Activated CD8-positive, alpha-beta memory T cell treated with anti-CD3 and anti-CD28 coated beads for 24 hours (primary cell): ENCODE results near the gene COLEC11.
A peak's percentile ranks its signal among the peaks of the same experiment; 100 is the strongest.

ENCODE experiments used
- DNase-seq: peaks from one replicate; pipeline ENCODE4 v3.0.0-alpha.2; 2020

The COLEC11 gene

GRCh38 chr2:3639653-3640052 lies 44.7 kb downstream of the COLEC11 start:
- DNase-seq: no peak

GRCh38 chr2:3641181-3641580 lies 46.3 kb downstream of the COLEC11 start:
- no peak for DNase-seq

- DNase-seq: no peak
Measured at GRCh38 chr2:3641841-3642421, 47.0 kb downstream of the COLEC11 start.

- DNase-seq: peak; percentile 15
Measured at GRCh38 chr2:3642521-3643215, 47.8 kb downstream of the COLEC11 start.

GRCh38 chr2:3643371-3644245 lies 48.7 kb downstream of the COLEC11 start:
- DNase-seq: no peak

GRCh38 chr2:3644246-3644525 lies 49.3 kb downstream of the COLEC11 start:
- no peak for DNase-seq

GRCh38 chr2:3644891-3645605 lies 50.1 kb downstream of the COLEC11 start:
- no peak for DNase-seq

- DNase-seq: no peak
Measured at GRCh38 chr2:3645745-3646389, 51.0 kb downstream of the COLEC11 start.

GRCh38 chr2:3646446-3646845 lies 51.5 kb downstream of the COLEC11 start:
- DNase-seq: no peak

GRCh38 chr2:3647246-3647645 lies 52.3 kb downstream of the COLEC11 start:
- DNase-seq: no peak

GRCh38 chr2:3647831-3648651 lies 53.1 kb downstream of the COLEC11 start:
- DNase-seq: no peak

GRCh38 chr2:3648652-3649177 lies 53.8 kb downstream of the COLEC11 start:
- DNase-seq: no peak

- DNase-seq: no peak
Measured at GRCh38 chr2:3649581-3649980, 54.7 kb downstream of the COLEC11 start.

GRCh38 chr2:3650140-3650920 lies 55.4 kb downstream of the COLEC11 start:
- no peak for DNase-seq

GRCh38 chr2:3651691-3652648 lies 57.1 kb downstream of the COLEC11 start:
- peak; percentile 81 for DNase-seq

- no peak for DNase-seq
Measured at GRCh38 chr2:3652896-3653625, 58.1 kb downstream of the COLEC11 start.

- DNase-seq: no peak
Measured at GRCh38 chr2:3654011-3654410, 59.1 kb downstream of the COLEC11 start.

GRCh38 chr2:3654531-3655225 lies 59.8 kb downstream of the COLEC11 start:
- DNase-seq: no peak
